B cell (primary cell): Measurements from ENCODE around the gene MIDN. TPM values are rescaled to one million over a fixed set of nuclear protein-coding genes. Genes with fewer than 3 reads are reported as not detected.

Experiments used
- ATAC-seq: fragments of 200-7000 bp; cut with Tn5 transposase; one replicate; pipeline ENCODE4 v1.10.0; 2021; ENCODE audit warnings: low read depth, mild to moderate bottlenecking, moderate number of reproducible peaks, moderate library complexity
- CTCF ChIA-PET: fragments of 350-600 bp; sonication (Branson Sonifier 250); formaldehyde crosslinking; loops from one replicate; lab custom pipeline; 2021; ENCODE audit warnings: antibody characterized with exemption, inconsistent platforms; lab: Charles Lee
- POLR2A ChIA-PET: fragments of 350-600 bp; sonication (Branson Sonifier 250); formaldehyde crosslinking; loops from one replicate; lab custom pipeline; 2021; ENCODE audit warnings: antibody characterized with exemption; lab: Charles Lee
- DNase-seq: peaks from one replicate; pipeline ENCODE4 v3.0.0; 2013
- H2AFZ ChIP-seq: 2 replicates; pipeline ENCODE4 v1.6.1; 2012; ENCODE audit warnings: mild to moderate bottlenecking, low read depth, low read length; ENCODE audit not compliant: insufficient read depth, poor library complexity, severe bottlenecking
- H3K27ac ChIP-seq, 2 donors: 1 replicate in 1 of 2; 2 replicates in 1 of 2; pipeline ENCODE4 v1.5.1; 2012 to 2013; ENCODE audit warnings: low read length in 2 of 2, mild to moderate bottlenecking in 2 of 2, moderate library complexity in 1 of 2
- H3K27me3 ChIP-seq, 4 experiments: fragments of 200-600 bp in 1 of 4; sonication (generic) in 1 of 4; replicated peaks in 1 of 4; 1 replicate in 2 of 4; 2 replicates in 2 of 4; pipeline versions ENCODE4 v1.6.1 to v1.7.0; 2013 to 2016; ENCODE audit warnings: low read length in 3 of 4, mild to moderate bottlenecking in 2 of 4, mixed read lengths in 1 of 4, moderate library complexity in 1 of 4; ENCODE audit not compliant: insufficient read depth in 4 of 4, control insufficient read depth in 3 of 4; ENCODE audit errors: control extremely low read depth in 1 of 4
- H3K36me3 ChIP-seq, 2 experiments: replicated peaks in 1 of 2; 1 replicate in 1 of 2; 2 replicates in 1 of 2; pipeline versions ENCODE4 v1.6.1 to v1.7.1; 2013; ENCODE audit warnings: low read length in 1 of 2; ENCODE audit not compliant: insufficient read depth in 2 of 2, control insufficient read depth in 1 of 2; ENCODE audit errors: control extremely low read depth in 1 of 2, extremely low read depth in 1 of 2
- H3K4me1 ChIP-seq, 2 donors: fragments of 200-600 bp in 1 of 2; sonication (generic) in 1 of 2; 1 replicate in 1 of 2; 2 replicates in 1 of 2; pipeline versions ENCODE4 v1.5.1 to v1.6.1; 2013 to 2017; ENCODE audit warnings: low read length in 2 of 2; ENCODE audit not compliant: control insufficient read depth in 2 of 2, insufficient read depth in 2 of 2
- H3K4me2 ChIP-seq: replicated peaks from 2 replicates; pipeline ENCODE3; 2012; ENCODE audit warnings: mild to moderate bottlenecking, low read depth, low read length; ENCODE audit not compliant: poor library complexity, severe bottlenecking
- H3K4me3 ChIP-seq, 5 experiments: fragments of 200-600 bp in 1 of 5; sonication (generic) in 1 of 5; 1 replicate in 3 of 5; 2 replicates in 2 of 5; pipeline versions ENCODE4 v1.5.1 to v1.7.0; 2011 to 2016; ENCODE audit warnings: low read length in 4 of 5, mild to moderate bottlenecking in 4 of 5, low read depth in 2 of 5, control low read depth in 1 of 5, moderate library complexity in 1 of 5; ENCODE audit not compliant: insufficient read depth in 1 of 5; ENCODE audit errors: control extremely low read depth in 1 of 5, extremely low read depth in 1 of 5
- H3K79me2 ChIP-seq: fragments of 200-600 bp; sonication (generic); one replicate; pipeline ENCODE4 v1.6.0; 2016; ENCODE audit warnings: low read length; ENCODE audit not compliant: control insufficient read depth, insufficient read depth
- H3K9ac ChIP-seq: fragments of 200-600 bp; sonication (generic); 2 replicates; pipeline ENCODE4 v1.6.1; 2017; ENCODE audit warnings: mild to moderate bottlenecking, low read length, moderate library complexity
- H3K9me3 ChIP-seq, 3 donors: one replicate each; pipeline versions ENCODE4 v1.6.1 to v1.7.1; 2013; ENCODE audit warnings: low read length in 2 of 3; ENCODE audit not compliant: control insufficient read depth in 2 of 3, insufficient read depth in 1 of 3; ENCODE audit errors: control extremely low read depth in 1 of 3
- H4K20me1 ChIP-seq: 2 replicates; pipeline ENCODE4 v1.6.0; 2012; ENCODE audit warnings: mild to moderate bottlenecking, low read length; ENCODE audit not compliant: insufficient read depth, control insufficient read depth, poor library complexity, severe bottlenecking
- H3K27ac Mint-ChIP-seq: one replicate; pipeline ENCODE4 v1.8.0; 2021; ENCODE audit warnings: mixed read lengths
- H3K27me3 Mint-ChIP-seq: one replicate; pipeline ENCODE4 v1.8.0; 2021; ENCODE audit warnings: mixed read lengths
- H3K4me1 Mint-ChIP-seq: one replicate; pipeline ENCODE4 v1.8.0; 2021; ENCODE audit warnings: mixed read lengths
- H3K4me3 Mint-ChIP-seq: one replicate; pipeline ENCODE4 v1.8.0; 2021; ENCODE audit warnings: mixed read lengths
- H3K9me3 Mint-ChIP-seq: one replicate; pipeline ENCODE4 v1.8.0; 2022; ENCODE audit warnings: mixed read lengths; ENCODE audit not compliant: insufficient read depth
- CTCF ChIP-seq: fragments of 200-600 bp; IDR thresholded peaks from one replicate; pipeline ENCODE4 v1.8.0; 2022; ENCODE audit warnings: antibody characterized with exemption, mild to moderate bottlenecking
- EZH2 ChIP-seq: IDR thresholded peaks from 2 replicates; pipeline ENCODE4 v1.6.1; 2012; ENCODE audit warnings: borderline replicate concordance, low read depth, mild to moderate bottlenecking, moderate library complexity, low read length; ENCODE audit not compliant: insufficient read depth, poor library complexity, severe bottlenecking
- WGBS: methylation state at CpG from one replicate; pipeline ENCODE4 v1.1.5; 2013; ENCODE audit warnings: missing lambda C conversion rate; ENCODE audit not compliant: insufficient coverage; 5-methylcytosine and 5-hydroxymethylcytosine counted together
- intact Hi-C: fragments of 100-400 bp; cut with micrococcal nuclease; formaldehyde crosslinking; loops from one replicate; pipeline ENCODE4 v1.10.0; 2022
- polyA plus RNA-seq: library from polyadenylated mRNA; depleted of rRNA; stranded (reverse); fragments of >200 nt; gene quantifications from 2 replicates; pipeline ENCODE4 v1.2.3, GENCODE V29; 2012
- total RNA-seq, 2 donors: library from RNA; stranded (reverse); fragments of 120-200 nt in 1 of 2; gene quantifications; 1 replicate in 1 of 2; 2 replicates in 1 of 2; pipeline versions ENCODE4 v1.2.3 to v1.2.4, GENCODE V29; 2013 to 2022

The MIDN gene
- total and polyA plus RNA-seq, 2 donors (not counting 1 experiment from before 2014, with no cell fraction given): 98.5 to 156 TPM

GRCh38 chr19:1299801-1300200 is 51.4 kb downstream of the MIDN start:
- peaks cover 5% of the 10 kb centered on the region for H3K4me1 Mint-ChIP-seq
- POLR2A ChIA-PET: no interaction called here

More at GRCh38 chr19:1299801-1300200, 51.4 kb downstream of the MIDN start:
- Mint-ChIP-seq H3K9me3 (no peaks in the 10 kb centered on the region), H3K4me3 (no peak overlapping the region), H3K27ac (no peak overlapping the region), H3K27me3 (peaks cover 11% of the 10 kb centered on the region)
- Histone ChIP-seq H3K9ac (no peak overlapping the region), H3K9me3 (peaks cover 0 to 9% (median 0%) of the 10 kb centered on the region in 3 donors), H3K79me2 (no peaks in the 10 kb centered on the region), H4K20me1 (no peaks in the 10 kb centered on the region), H3K4me3 (no peak overlapping the region), H3K27me3 (peaks cover 0 to 15% (median 3%) of the 10 kb centered on the region in 4 experiments), H3K4me1 (peaks cover 8 to 9% of the 10 kb centered on the region in 2 donors), H3K4me2 (no peak overlapping the region), H3K27ac (no peak overlapping the region), H2AFZ (no peak overlapping the region), H3K36me3 (no peaks in the 10 kb centered on the region)
- intact Hi-C loops: no loop called here
- ATAC-seq (no peak), DNase-seq (no peak)
- CTCF ChIA-PET: no interaction called here
- 90% methylated on average over 25 of the region's 34 CpGs for WGBS
- TF ChIP-seq CTCF (no peak), EZH2 (no peak)
